Measurements from ENCODE around the gene MYO1E. TPM values are rescaled to one million over a fixed set of nuclear protein-coding genes. Genes with fewer than 3 reads are reported as not detected.

MYO1E gene
- total RNA-seq, 4 donors from 2014 or later: 55.7 to 147 (median 68.5) TPM

DNA sequence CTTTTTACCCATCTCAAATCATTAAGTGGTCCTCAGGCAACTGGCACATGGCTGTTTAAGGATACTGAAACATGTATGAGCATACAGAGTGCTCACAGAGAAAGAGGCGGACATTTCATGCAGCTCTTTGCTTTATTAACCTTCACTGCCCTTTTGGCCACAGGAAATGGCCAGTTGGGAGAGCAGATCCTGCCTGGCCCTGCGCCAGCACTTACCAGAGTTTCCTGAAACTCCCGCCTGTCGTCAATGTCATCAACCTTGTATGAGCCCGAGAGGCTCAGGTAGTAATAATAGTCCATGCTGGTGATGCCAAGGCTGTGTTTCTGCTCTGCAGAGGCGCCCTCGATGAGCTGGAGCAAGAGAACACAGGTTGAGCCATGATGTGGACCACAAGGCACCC lies 148.2 kb downstream of the MYO1E start:
- Histone ChIP-seq H3K27me3 (no peaks in the 10 kb centered on the region), H3K27ac (no peak overlapping the region), H3K4me1 (peaks cover 0 to 22% (median 4%) of the 10 kb centered on the region in 4 donors), H3K9me3 (no peaks in the 10 kb centered on the region), H3K36me3 (peaks cover 0 to 71% (median 0%) of the 10 kb centered on the region in 3 donors), H3K4me3 (no peak overlapping the region)
- TF ChIP-seq POLR2A (IDR thresholded peaks at IDR 0.05) (no peak), EP300 (IDR thresholded peaks at IDR 0.05) (no peak), CTCF (IDR thresholded peaks at IDR 0.05) (no peak)
- DNase-seq (ENCODE audit: low spot score in 2 of 2): no peak
- WGBS, 2 donors: 80 to 87% methylated on average over 7 of the region's 7 CpGs

DNA sequence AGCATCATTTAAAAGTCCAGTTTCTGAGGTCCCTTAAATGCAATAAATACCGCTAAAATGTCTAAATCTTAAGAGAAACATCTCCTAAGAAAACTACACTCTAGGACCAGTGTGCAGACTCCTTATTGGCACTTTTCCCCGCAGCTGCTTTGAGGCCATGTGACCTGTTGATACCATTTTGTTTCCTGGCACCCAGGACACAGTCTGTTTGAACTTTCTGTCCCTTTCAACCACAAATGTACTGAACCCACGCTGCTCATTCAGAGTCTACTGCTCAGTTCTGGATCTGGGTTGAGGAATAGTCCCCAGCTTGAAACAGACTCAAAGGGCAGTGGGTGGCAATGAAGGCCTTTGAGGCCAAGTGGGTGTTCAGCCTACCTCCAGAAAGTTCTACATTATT lies 148.9 kb downstream of the MYO1E start:
- 64 to 75% methylated on average over 3 of the region's 3 CpGs for WGBS, 2 donors
- Histone ChIP-seq H3K4me3 (no peak overlapping the region), H3K27ac (peak overlapping the region in 1 of 4 donors; percentile 26), H3K4me1 (peaks cover 0 to 21% (median 4%) of the 10 kb centered on the region in 4 donors), H3K27me3 (no peaks in the 10 kb centered on the region), H3K36me3 (peaks cover 0 to 67% (median 0%) of the 10 kb centered on the region in 3 donors), H3K9me3 (no peaks in the 10 kb centered on the region)
- no peak for DNase-seq (ENCODE audit: low spot score in 2 of 2)
- TF ChIP-seq EP300 (IDR thresholded peaks at IDR 0.05): no peak
- TF ChIP-seq CTCF (IDR thresholded peaks at IDR 0.05): no peak
- no peak for TF ChIP-seq POLR2A (IDR thresholded peaks at IDR 0.05)

GRCh38 chr15:59222906-59223550 lies 149.6 kb downstream of the MYO1E start:
- DNase-seq (ENCODE audit: low spot score in 2 of 2): no peak

DNA sequence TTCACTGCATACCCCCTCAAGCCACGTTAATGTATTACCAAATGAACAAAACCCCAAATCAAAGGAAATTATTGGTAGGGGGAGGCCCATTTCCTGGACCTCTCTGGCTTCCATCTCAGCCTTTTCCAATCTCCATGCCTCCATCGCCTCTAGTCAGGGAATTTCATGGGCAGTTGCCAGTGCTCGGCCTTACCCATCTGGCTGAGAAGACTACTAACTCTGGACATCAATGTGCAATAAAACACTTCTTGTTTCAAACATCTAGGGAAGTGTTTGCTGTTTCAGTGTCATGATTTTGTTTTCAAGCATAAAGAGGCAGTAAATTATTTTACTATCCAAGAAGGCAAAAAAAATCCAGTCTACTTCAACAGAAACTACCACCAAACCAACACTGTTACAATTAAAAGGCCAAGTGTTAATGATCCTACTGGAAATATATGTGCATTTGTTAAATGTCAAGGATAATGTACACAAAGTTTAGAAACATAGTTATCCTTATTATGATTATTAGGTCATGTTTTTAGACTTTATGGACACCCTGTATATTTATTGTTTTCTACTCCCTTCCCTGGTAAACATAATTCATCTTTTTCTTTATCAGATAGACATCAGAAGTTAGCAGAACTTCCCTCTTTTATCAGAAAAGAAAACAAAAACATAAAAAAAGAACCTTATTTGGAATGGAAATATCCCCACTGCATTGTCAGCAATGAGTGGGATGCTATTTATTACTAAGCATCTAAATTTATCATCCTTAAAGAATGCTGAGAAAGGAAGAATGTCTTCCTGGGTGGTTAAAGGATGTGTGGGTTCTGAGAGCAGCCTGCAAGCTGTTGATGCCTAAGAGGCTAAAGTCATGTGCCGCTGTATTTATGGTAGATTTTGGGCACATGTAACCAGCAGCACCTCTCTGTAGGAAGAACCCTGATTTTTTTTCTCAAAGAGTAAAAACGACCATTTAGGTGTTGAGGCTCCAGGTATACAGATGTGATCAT lies 150.9 kb downstream of the MYO1E start:
- DNase-seq (ENCODE audit: low spot score in 2 of 2): no peak
- Histone ChIP-seq H3K4me3 (no peak overlapping the region), H3K9me3 (no peaks in the 10 kb centered on the region), H3K27me3 (no peaks in the 10 kb centered on the region), H3K27ac (peak overlapping the region in 1 of 4 donors; percentile 26), H3K36me3 (peaks cover 0 to 65% (median 0%) of the 10 kb centered on the region in 3 donors), H3K4me1 (peaks cover 0 to 24% (median 4%) of the 10 kb centered on the region in 4 donors)
- WGBS, 2 donors: 76 to 80% methylated on average over 5 of the region's 5 CpGs
- TF ChIP-seq POLR2A (IDR thresholded peaks at IDR 0.05) (no peak), EP300 (IDR thresholded peaks at IDR 0.05) (peak in 1 of 2 donors; percentile 8)

More at GRCh38 chr15:59222906-59223550, 149.6 kb downstream of the MYO1E start:
- peaks cover 0 to 24% (median 4%) of the 10 kb centered on the region in 4 donors for H3K4me1 ChIP-seq
- H3K27ac ChIP-seq: peak overlapping the region in 1 of 4 donors; percentile 26
- no peak overlapping the region for H3K4me3 ChIP-seq
- H3K9me3 ChIP-seq: no peaks in the 10 kb centered on the region
- H3K27me3 ChIP-seq: no peaks in the 10 kb centered on the region
- TF ChIP-seq EP300 (IDR thresholded peaks at IDR 0.05) (no peak), CTCF (IDR thresholded peaks at IDR 0.05) (no peak), POLR2A (IDR thresholded peaks at IDR 0.05) (no peak)
- 92 to 93% methylated on average over 11 of the region's 11 CpGs for WGBS, 2 donors
- H3K36me3 ChIP-seq: peaks cover 0 to 65% (median 0%) of the 10 kb centered on the region in 3 donors

GRCh38 chr15:59218710-59219109 lies 154.0 kb downstream of the MYO1E start:
- no peaks in the 10 kb centered on the region for H3K9me3 ChIP-seq
- no peaks in the 10 kb centered on the region for H3K27me3 ChIP-seq
- DNase-seq (ENCODE audit: low spot score in 2 of 2): no peak
- H3K4me1 ChIP-seq: peaks cover 0 to 15% (median 2%) of the 10 kb centered on the region in 4 donors
- H3K4me3 ChIP-seq: no peak overlapping the region
- H3K36me3 ChIP-seq: peaks cover 0 to 66% (median 0%) of the 10 kb centered on the region in 3 donors
- TF ChIP-seq POLR2A (IDR thresholded peaks at IDR 0.05) (no peak), CTCF (IDR thresholded peaks at IDR 0.05) (no peak), EP300 (IDR thresholded peaks at IDR 0.05) (no peak)
- WGBS, 2 donors: 55 to 60% methylated on average over 3 of the region's 3 CpGs
- peak overlapping the region in 2 of 4 donors; percentile 17 to 26 for H3K27ac ChIP-seq
